GM12873 (cell line): ENCODE measurements around the gene WDR90.

Experiments used
- CTCF ChIP-seq: IDR thresholded peaks from 2 replicates; pipeline ENCODE4 v1.5.1; 2012; ENCODE audit warnings: low read depth, mild to moderate bottlenecking, moderate library complexity, low read length, control low read depth; ENCODE audit not compliant: insufficient read depth; ENCODE audit errors: missing control alignments

WDR90 gene

DNA sequence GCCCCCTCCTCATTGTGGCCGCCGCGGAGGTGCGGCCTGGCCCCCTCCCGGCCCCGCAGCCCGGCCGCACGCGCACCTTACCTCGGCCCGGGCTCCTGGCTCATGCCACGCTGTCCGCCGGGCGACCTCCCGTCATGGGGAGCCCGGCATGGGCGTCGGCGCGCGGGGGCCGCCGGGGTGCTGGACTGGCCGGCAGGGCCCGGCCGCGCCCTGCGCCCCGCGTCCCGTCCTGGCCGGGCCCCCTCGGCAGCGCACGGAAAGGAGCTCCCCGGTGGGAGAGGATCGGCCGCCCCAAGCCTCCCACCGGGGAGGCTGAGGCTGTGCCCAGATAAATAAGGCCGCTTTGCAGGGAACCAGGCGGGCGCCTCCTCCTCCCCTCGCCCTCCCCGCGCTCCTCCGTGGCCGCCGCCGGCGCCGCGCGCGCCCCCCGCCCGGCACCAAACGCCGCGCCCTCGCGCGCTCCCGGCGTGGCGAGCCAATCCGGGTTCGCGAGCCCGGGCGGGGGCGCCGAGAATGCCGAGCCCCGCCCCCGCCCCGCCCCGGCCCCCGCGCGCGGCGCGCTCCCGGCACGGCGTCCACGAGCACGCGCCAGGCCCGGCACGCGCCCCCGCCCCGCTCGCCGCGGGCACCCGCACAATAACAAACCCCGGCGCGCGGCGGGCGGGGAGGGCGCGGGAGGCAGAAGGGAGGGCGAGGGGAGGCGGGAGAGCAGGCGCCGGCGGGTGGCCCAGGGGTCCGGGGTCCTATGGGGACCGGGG, 56.4 kb downstream of the WDR90 start, which contains the start of gene FBXL16:
Gene FBXL16, minus strand, starts transcription at position 371 of the 758 bp plus-strand sequence. CDS start 8,396 bp downstream, outside the sequence.
- no peak for TF ChIP-seq CTCF

DNA sequence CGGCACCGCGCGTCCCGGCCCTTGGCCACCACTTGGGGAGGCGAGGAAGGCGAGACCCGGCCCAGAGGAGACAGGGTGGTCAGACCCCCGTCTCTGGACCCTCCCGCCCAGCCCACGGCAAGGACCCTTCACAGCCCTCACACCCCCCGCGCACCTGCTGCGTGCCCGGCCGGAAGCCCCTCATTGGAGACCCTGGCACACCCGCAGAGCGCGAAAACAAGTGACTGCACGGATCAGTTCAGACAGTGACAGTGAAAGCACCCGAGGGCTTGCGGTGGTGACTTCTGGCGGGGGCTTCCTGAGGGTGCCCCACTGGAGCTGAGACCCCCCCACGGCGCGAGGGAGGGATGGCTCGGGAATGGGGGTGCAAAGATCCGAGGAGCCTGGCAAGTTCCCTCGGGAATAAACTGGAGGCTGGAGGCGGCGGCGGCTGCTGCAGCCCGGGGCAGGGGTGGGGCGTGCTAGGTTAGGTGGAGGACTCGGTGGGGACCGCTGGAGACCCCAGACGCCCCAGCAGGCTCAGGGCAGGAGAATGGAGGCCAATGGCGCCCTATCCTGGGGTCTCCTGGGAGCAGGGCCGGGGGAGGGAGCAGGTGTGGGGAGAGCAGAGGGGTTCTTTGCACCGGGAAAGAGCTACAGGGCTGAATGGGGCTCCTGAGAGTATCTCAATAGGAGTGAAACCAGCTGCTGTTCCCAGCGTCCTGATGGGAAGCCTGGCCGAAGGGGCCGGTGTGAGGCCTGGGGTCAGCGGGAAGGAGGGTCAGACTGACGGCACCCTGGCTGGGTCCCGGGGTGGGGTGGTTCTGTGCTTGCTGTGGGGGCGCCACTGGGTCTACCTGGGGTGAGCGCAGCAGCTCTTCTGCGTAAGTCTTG, 57.3 kb downstream of the WDR90 start:
- no peak for TF ChIP-seq CTCF

GRCh38 chr16:707062-707538, 57.9 kb downstream of the WDR90 start:
- TF ChIP-seq CTCF = no peak

- no peak for TF ChIP-seq CTCF
Measured at GRCh38 chr16:708019-708418, 58.9 kb downstream of the WDR90 start.

GRCh38 chr16:708959-709358, 59.8 kb downstream of the WDR90 start:
- TF ChIP-seq CTCF = no peak

DNA sequence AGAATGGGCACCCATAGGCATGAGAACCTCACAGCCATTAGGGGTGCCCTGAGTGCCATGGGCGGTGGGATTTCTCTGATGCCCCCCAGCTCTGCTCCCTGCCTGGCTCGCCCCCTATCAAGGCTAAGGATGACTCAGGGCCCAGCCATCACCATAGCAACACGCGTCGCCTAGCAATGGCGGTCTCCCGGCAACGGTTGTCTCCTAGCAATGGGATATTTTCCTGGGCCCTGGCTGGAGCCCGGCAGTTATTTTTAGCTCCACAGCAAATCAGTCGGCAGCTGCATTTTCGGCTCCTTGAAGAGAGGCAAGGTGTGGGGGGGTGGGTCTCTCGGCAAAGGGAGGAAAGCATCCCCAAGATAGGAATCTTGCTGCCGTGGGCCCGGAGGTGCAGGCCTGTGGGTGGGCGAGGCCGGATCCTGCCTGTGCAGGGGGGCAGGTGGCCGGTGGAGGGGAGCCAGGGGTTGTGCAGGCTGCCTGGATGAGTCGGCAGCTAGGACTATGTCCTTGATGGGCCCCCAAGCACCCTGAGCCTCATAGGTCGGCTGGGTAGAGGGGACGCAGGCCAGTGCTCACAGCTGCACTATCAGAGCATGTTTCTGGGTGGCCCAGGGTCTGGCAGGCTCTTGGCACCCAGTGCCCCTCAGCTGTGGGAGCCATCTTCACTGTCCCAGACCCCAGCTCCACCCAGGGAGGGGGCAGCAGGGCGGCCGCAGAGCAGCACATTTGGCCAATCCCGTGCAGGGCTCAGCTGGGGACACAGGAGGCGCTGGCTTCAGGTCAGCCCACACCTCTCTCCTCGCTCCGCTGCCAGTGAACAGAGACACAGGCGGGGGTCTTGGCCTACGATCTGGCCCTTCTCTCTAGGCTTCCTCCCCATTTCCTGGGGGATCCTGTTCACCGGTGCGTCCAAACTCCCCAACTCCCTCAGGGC, 60.7 kb downstream of the WDR90 start:
- TF ChIP-seq CTCF = peak; percentile 2
